Activated naive CD4-positive, alpha-beta T cell treated with anti-CD3 and anti-CD28 coated beads for 36 hours (primary cell): Measurements from ENCODE around the gene CT47C1. TPM values are rescaled to one million over a fixed set of nuclear protein-coding genes. Genes with fewer than 3 reads are reported as not detected.
"Not testable (repeated sequence)": the region's sequence is repeated elsewhere in the genome, so short reads cannot be mapped to it uniquely, and the experiment has no call there.

Source experiments
- CTCF ChIA-PET: fragments of 350-600 bp; sonication (Branson Sonifier 250); formaldehyde crosslinking; loops from one replicate; lab custom pipeline; 2021; ENCODE audit warnings: antibody characterized with exemption; lab: Charles Lee
- DNase-seq: peaks from one replicate; pipeline ENCODE4 v3.0.0-alpha.2; 2020
- H3K27ac Mint-ChIP-seq: one replicate; pipeline ENCODE4 v1.8.0; 2021; ENCODE audit warnings: mild to moderate bottlenecking, mixed read lengths
- H3K27me3 Mint-ChIP-seq: one replicate; pipeline ENCODE4 v1.8.0; 2021; ENCODE audit warnings: low read depth, mixed read lengths
- H3K36me3 Mint-ChIP-seq: one replicate; pipeline ENCODE4 v1.8.0; 2021; ENCODE audit warnings: low read depth, mixed read lengths
- H3K4me1 Mint-ChIP-seq: one replicate; pipeline ENCODE4 v1.8.0; 2021; ENCODE audit warnings: low read depth, mixed read lengths
- H3K4me3 Mint-ChIP-seq: one replicate; pipeline ENCODE4 v1.8.0; 2021; ENCODE audit warnings: mild to moderate bottlenecking, moderate library complexity, mixed read lengths
- H3K9me3 Mint-ChIP-seq: one replicate; pipeline ENCODE4 v1.8.0; 2021; ENCODE audit warnings: mixed read lengths
- intact Hi-C: fragments of 100-400 bp; cut with micrococcal nuclease; formaldehyde crosslinking; loops from one replicate; pipeline ENCODE4 v1.15.1; 2023
- total RNA-seq, 2 experiments: library from RNA; stranded (reverse); gene quantifications; one replicate each; pipeline ENCODE4 v1.2.3, GENCODE V29; 2021

CT47C1 gene
- not detected for total RNA-seq

DNA sequence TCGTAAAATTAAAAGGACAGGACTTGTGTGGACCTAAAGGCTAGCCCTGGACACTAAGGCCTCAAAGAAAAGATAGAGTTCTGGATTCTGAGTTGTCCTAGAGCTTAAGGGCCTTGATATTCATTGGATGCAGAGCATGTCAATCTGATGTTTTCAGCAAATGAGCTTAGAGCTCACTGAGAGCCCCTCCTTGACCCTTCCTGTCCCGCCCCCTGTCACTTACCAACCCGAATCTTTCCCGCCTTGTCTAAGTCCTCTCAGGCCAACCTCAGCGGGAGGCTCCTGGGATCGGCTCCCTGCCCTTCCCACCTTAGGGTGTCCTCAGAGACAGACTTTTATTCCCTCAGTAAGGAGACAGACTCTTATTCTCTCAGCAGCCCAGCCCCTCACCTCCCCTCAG, at the start of gene CT47C1:
TSS of gene CT47C1 (plus strand) at position 250 of the 400 bp plus-strand sequence. CDS start 233 bp downstream, outside the sequence.
- Mint-ChIP-seq H3K36me3 (no peaks in the 10 kb centered on the region), H3K27me3 (no peaks in the 10 kb centered on the region), H3K9me3 (no peaks in the 10 kb centered on the region), H3K4me1 (no peaks in the 10 kb centered on the region), H3K4me3 (no peak within 1 kb of the TSS), H3K27ac (no peak within 1 kb of the TSS)
- no peak for DNase-seq
- CTCF ChIA-PET: no interaction called here
- intact Hi-C loops: no loop called here

DNA sequence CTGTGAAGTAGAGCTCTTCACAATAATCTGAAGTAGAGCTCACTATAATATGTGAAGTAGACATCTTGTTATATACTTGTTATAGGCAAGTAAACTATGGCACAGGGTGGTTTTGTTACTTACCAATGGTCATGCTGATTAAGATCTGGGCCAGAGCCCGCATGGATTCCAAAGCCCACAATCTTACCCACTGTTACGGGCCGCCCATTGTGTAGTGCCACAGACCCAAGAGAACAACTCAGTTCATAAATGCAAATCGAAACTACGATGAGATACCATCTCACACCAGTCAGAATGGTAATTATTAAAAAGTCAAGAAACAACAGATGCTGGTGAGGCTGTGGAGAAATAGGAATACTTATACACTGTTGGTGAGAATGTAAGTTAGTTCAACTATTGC, 46.9 kb upstream of the CT47C1 start:
- Mint-ChIP-seq H3K4me1 (no peaks in the 10 kb centered on the region), H3K4me3 (no peak overlapping the region), H3K36me3 (no peaks in the 10 kb centered on the region), H3K27me3 (no peaks in the 10 kb centered on the region), H3K9me3 (no peaks in the 10 kb centered on the region), H3K27ac (no peak overlapping the region)
- CTCF ChIA-PET: no interaction called here
- no peak for DNase-seq
- intact Hi-C loops: no loop called here

DNA sequence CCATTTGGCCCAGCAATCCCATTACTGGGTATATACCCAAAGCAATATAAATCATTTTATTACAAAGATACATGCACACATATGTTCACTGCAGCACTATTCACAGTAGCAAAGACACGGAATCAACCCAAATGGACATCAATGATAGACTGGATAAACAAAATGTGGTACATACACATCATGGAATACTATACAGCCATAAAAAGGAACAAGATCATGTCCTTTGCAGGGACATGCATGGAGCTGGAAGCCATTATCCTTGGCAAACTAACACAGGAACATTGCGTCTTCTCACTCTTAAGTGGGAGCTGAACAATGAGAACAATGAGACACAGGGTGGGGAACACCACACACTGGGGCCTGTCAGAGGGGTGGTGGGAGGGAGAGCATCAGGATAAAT, 46.4 kb upstream of the CT47C1 start:
- H3K27me3 Mint-ChIP-seq, CTCF ChIA-PET, H3K4me3 Mint-ChIP-seq, H3K36me3 Mint-ChIP-seq, H3K9me3 Mint-ChIP-seq, intact Hi-C loops, DNase-seq, H3K4me1 Mint-ChIP-seq, H3K27ac Mint-ChIP-seq: not testable (repeated sequence)

DNA sequence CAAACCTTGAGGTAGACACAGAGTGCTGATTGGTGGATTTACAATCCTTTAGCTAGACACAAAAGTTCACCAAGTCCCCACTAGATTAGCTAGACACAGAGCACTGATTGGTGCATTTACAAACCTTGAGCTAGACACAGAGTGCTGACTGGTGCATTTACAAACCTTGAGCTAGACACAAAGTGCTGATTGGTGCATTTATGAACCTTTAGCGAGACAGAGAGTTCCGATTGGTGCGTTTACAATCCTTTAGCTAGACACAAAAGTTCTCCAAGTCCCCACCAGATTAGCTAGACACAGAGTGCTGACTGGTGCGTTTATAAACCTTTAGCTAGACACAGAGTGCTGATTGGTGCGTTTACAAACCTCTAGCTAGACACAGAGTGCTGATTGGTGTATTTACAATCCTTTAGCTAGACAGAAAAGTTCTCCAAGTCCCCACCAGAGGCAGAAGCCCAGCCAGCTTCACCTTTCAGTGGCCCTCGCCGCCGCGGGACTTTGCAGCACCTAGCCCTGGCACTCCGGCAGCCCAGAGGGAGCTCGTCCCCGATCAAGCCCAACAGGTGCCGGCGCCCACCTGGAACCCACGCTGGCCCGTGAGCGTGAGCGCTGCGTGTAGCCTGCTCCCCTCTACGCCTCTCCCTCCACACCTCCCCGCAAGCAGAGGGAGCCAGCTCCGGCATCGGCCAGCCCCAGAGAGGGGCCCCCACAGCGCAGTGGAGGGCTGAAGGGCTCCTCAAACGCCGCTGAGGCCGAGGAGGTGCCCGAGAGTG, 44.6 kb upstream of the CT47C1 start:
- H3K4me3 Mint-ChIP-seq, H3K27me3 Mint-ChIP-seq, H3K36me3 Mint-ChIP-seq, H3K9me3 Mint-ChIP-seq, intact Hi-C loops, DNase-seq, H3K4me1 Mint-ChIP-seq, H3K27ac Mint-ChIP-seq: not testable (repeated sequence)
- CTCF ChIA-PET: interaction anchor here (2.5 kb wide), 1 partner anchor 20 kb away, joined by 8 read pairs; no protein-coding TSS in a partner anchor

DNA sequence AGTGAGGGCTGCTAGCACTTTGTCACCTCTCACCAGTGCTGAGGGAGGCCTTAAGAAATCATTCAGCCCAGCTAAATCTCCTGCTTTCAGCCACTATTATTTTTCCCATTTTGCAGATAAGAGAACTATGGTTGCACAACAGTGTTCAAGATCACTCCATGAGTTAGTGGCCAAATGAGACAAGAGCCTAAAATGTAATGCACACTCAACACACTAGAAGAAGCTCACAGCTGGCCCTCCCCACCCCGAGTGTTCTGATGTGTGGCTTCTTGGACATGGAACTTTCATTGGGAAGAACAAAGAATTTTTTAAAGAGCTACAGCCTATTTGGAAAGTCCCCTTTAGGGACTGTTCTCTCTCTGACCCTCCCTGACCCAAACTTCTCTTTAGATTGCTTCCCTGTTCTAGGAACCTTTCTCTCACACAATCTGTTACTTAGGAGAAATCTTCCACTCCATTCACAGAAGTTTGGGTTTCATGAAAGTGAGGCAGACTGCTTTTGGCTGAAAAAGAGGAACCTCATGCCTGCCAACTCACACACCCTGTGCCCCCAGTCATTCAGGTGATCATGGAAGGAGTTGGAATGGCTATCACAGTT, 44.0 kb upstream of the CT47C1 start:
- H3K9me3 Mint-ChIP-seq: no peaks in the 10 kb centered on the region

DNA sequence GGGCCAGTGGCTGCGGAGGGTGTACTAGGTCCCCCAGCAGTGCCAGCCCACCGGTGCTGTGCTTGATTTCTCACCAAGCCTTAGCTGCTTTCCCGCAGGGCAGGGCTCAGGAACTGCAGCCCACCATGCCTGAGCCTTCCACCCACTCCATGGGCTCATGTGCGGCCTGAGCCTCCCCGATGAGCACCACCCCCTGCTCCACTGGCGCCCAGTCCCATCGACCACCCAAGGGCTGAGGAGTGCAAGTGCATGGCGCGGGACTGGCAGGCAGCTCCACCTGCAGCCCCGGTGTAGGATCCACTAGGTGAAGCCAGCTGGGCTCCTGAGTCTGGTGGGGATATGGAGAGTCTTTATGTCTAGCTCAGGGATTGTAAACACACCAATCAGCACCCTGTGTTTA, 43.1 kb upstream of the CT47C1 start:
- DNase-seq, H3K4me3 Mint-ChIP-seq, H3K27ac Mint-ChIP-seq, H3K9me3 Mint-ChIP-seq, intact Hi-C loops, H3K4me1 Mint-ChIP-seq, H3K36me3 Mint-ChIP-seq, H3K27me3 Mint-ChIP-seq: not testable (repeated sequence)
- CTCF ChIA-PET: interaction anchor here (0.6 kb wide), 1 partner anchor 37 kb away, joined by 3 read pairs; no protein-coding TSS in a partner anchor

More for the DNA sequence above, 44.0 kb upstream of the CT47C1 start:
- CTCF ChIA-PET: interaction anchor here (2.5 kb wide), 1 partner anchor 20 kb away, joined by 8 read pairs; no protein-coding TSS in a partner anchor
- no peak overlapping the region for H3K27ac Mint-ChIP-seq
- no peaks in the 10 kb centered on the region for H3K36me3 Mint-ChIP-seq
- H3K27me3 Mint-ChIP-seq: no peaks in the 10 kb centered on the region
- intact Hi-C loops: no loop called here
- no peak for DNase-seq
- no peak overlapping the region for H3K4me3 Mint-ChIP-seq
- no peaks in the 10 kb centered on the region for H3K4me1 Mint-ChIP-seq

DNA sequence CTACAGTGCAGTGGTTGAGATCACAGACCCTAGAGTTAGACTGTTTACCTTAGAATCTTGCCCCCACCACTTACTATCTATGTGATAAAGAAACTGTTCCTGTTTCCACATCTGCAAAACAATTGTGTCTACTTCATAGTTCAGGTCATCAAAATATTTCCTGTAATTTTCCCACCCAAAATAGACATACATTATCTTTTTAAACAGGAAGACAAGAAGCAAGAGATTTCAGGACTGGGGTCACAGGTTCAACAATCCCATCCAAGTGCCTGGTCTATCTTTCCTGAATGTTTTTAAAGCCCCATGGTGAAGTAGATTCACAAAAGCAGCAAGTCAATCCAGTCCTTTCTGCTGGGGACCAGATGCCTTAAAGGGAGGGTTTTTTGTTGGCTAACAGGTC, 41.8 kb upstream of the CT47C1 start:
- intact Hi-C loops: no loop called here
- Mint-ChIP-seq H3K4me1 (no peaks in the 10 kb centered on the region), H3K36me3 (no peaks in the 10 kb centered on the region), H3K9me3 (peaks cover 3% of the 10 kb centered on the region), H3K27ac (no peak overlapping the region), H3K27me3 (no peaks in the 10 kb centered on the region), H3K4me3 (no peak overlapping the region)
- DNase-seq: no peak
- CTCF ChIA-PET: no interaction called here

DNA sequence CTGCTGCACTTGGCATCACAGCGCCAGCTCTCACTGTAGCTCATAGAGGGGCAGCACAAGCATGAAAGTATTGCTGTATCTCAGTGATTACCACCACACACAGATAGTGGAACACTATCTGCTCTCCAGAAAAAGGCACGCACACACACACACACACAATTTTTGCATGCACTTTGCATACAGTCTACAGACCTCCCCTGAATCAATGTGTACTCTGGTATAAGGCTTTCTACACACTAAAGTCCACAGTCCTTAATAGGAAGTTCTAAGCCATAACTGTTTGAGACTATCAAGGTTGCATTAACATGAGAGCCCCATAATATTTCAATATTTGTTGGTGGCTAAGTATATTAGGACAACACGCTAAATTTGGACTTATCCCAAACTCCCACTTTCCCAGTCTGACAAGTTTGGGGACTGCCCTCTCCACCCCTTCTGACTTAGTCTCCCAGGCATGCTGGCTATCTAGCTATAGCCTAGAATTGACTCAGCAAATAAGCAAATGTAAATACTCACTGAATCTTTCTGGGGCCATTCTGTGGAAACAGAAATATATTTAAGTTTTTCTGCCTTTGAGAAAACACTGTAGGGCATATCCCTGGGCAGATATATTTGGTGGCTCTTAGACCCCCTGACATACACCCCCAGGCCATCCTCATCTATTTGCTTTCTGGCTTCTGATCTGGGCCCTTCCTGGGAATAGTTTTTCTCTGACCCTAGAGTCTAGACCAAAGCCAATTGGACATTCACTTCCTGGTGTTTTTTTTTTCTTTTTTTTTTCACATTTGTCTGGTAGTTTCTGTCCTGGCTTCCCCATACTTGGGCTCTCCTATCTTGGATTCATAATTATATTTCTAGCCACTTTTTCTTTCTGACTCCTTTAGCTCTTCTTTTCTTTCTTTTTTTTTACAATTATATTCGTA, 36.4 kb upstream of the CT47C1 start:
- H3K27ac Mint-ChIP-seq: no peak overlapping the region
- H3K27me3 Mint-ChIP-seq: no peaks in the 10 kb centered on the region
- no peak overlapping the region for H3K4me3 Mint-ChIP-seq
- H3K36me3 Mint-ChIP-seq: no peaks in the 10 kb centered on the region
- CTCF ChIA-PET: interaction anchor here (0.7 kb wide), 1 partner anchor 104 kb away, joined by 3 read pairs; no protein-coding TSS in a partner anchor
- DNase-seq: no peak
- intact Hi-C loops: no loop called here
- peaks cover 3% of the 10 kb centered on the region for H3K9me3 Mint-ChIP-seq
- no peaks in the 10 kb centered on the region for H3K4me1 Mint-ChIP-seq

DNA sequence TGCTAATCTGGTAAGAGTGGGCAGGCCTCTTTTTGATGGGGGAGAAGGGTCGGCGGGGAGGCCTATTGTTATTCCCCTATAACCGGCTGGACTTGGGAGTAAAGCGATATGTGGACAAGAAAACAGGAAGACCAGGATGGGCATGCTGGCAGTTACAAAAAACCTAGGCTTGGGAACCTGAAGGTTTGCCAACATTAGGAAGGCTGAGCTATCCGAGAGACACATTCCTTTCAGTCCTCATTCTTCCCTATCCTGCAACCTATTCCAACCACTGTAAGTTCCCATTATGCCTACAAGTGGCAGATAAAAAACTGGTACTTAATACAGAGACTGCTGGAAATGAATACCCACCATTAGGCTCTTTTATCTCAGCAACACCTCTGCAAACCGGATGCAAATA, 32.4 kb upstream of the CT47C1 start:
- CTCF ChIA-PET: no interaction called here
- intact Hi-C loops: no loop called here
- no peaks in the 10 kb centered on the region for H3K36me3 Mint-ChIP-seq

DNA sequence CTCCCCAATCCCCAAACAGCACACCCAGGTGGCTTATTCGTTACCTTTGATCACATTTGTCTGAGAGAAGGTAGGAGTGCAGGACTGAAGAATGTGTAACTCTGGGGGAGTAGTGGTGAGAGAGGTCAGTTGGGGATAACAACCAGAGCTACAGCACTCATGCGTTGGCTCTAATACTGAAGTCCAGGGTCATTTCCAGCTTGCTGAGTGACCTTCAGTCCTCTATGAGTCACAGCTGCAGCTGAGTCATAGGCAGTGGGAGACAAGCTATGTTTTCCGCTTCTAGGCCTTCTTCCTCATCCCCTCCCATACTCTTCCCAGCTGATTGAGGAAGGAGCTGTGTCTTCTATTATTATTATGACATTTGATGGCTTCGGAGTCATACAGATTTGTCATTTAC, 31.6 kb upstream of the CT47C1 start:
- CTCF ChIA-PET: no interaction called here

More for the DNA sequence above, 32.4 kb upstream of the CT47C1 start:
- Mint-ChIP-seq H3K27me3 (peaks cover 1% of the 10 kb centered on the region), H3K4me3 (no peak overlapping the region), H3K4me1 (no peaks in the 10 kb centered on the region), H3K27ac (no peak overlapping the region), H3K9me3 (no peaks in the 10 kb centered on the region)
- no peak for DNase-seq

DNA sequence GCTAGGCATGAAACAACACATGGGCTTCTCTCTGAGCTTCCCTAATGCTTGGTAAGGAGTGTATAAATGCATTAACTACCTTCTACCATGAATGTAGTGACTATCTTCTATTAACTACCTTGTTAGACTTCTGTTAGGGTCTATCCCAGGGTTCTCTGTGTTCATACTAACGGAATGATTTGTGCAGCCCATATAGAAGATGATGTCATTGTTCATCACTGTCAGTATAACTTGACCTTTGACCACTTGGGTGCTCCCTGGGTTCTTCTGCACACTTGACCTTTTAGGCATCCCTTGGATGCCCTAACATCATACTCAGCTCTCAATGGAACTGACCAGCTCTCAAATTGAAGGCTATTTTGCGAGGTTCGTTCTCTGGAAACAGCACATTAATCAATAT, 30.8 kb upstream of the CT47C1 start:
- DNase-seq: no peak
- Mint-ChIP-seq H3K9me3 (no peaks in the 10 kb centered on the region), H3K4me1 (peaks cover 2% of the 10 kb centered on the region), H3K4me3 (no peak overlapping the region), H3K27me3 (peaks cover 1% of the 10 kb centered on the region), H3K27ac (no peak overlapping the region), H3K36me3 (no peaks in the 10 kb centered on the region)
- CTCF ChIA-PET: interaction anchor here (0.5 kb wide), 1 partner anchor 16 kb away, joined by 3 read pairs; no protein-coding TSS in a partner anchor
- intact Hi-C loops: no loop called here

More for the DNA sequence above, 31.6 kb upstream of the CT47C1 start:
- Mint-ChIP-seq H3K27me3 (peaks cover 1% of the 10 kb centered on the region), H3K4me3 (no peak overlapping the region), H3K9me3 (no peaks in the 10 kb centered on the region), H3K4me1 (peaks cover 2% of the 10 kb centered on the region), H3K36me3 (no peaks in the 10 kb centered on the region), H3K27ac (no peak overlapping the region)
- DNase-seq: no peak
- intact Hi-C loops: no loop called here

DNA sequence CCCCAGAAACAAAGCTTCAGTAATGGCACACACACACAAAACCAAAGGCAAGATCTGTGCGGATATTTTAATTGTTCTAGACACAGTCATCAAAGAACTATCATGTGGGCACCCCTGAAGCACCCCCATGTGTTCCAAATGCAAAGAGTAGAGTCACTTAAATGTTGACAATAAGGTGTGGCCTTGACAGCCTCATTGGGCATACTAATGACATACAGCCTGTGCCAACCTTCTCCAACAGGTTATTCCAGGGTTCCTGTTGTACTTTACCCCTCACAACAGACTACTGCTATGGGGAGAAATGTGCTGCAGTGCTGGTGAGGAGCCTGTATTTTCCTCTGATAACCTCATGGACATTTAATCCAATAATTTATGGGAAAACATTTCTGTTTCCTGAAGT, 29.8 kb upstream of the CT47C1 start:
- H3K4me1 Mint-ChIP-seq: peaks cover 2% of the 10 kb centered on the region
- CTCF ChIA-PET: no interaction called here
- peaks cover 1% of the 10 kb centered on the region for H3K27me3 Mint-ChIP-seq
- no peak overlapping the region for H3K27ac Mint-ChIP-seq
- H3K36me3 Mint-ChIP-seq: no peaks in the 10 kb centered on the region
- intact Hi-C loops: no loop called here
- no peak overlapping the region for H3K4me3 Mint-ChIP-seq
- H3K9me3 Mint-ChIP-seq: no peaks in the 10 kb centered on the region
- DNase-seq: no peak
